Testis (tissue), 2 donors: ENCODE measurements around the gene RNF183.

Source experiments
- CTCF ChIP-seq, 3 experiments: fragments of 450-650 bp in 2 of 3; fragments of 200-600 bp in 1 of 3; sonication (generic) in 1 of 3; IDR thresholded peaks; one replicate each; pipeline ENCODE4 v1.5.1; 2016 to 2019; ENCODE audit warnings: antibody characterized with exemption in 3 of 3, mild to moderate bottlenecking in 2 of 3, moderate library complexity in 1 of 3
- POLR2A ChIP-seq: fragments of 450-650 bp; IDR thresholded peaks from one replicate; pipeline ENCODE4 v1.6.1; 2017; ENCODE audit warnings: antibody characterized with exemption, mild to moderate bottlenecking, moderate library complexity

DNA sequence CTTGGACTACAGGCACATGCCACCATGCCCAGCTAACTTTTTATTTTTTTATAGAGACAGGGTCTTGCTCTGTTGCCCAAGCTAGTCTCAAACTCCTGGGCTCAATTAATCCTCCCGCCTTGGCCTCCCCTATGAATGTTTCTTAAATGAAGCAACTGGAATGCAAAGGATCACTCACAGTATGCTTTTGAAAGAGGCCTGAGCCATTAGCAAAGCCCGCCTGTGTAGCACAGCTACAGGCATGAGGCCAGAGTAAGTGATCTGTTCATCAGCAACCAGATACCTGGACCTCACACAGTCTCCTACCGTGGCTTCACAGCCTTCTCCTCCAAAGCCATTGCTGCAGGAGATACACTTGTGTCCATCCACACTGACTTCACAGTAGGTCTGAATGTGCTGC, 16.9 kb upstream of the RNF183 start:
- TF ChIP-seq CTCF (IDR thresholded peaks at IDR 0.05) = no peak
- no peak for TF ChIP-seq POLR2A
